GM19452 (cell line): Measurements from ENCODE around the gene QSOX2.

Experiments
- ATAC-seq: cut with Tn5 transposase; IDR thresholded peaks from one replicate; pipeline ENCODE4 v1.9.1; 2021; ENCODE audit not compliant: unreplicated experiment

QSOX2 gene

DNA sequence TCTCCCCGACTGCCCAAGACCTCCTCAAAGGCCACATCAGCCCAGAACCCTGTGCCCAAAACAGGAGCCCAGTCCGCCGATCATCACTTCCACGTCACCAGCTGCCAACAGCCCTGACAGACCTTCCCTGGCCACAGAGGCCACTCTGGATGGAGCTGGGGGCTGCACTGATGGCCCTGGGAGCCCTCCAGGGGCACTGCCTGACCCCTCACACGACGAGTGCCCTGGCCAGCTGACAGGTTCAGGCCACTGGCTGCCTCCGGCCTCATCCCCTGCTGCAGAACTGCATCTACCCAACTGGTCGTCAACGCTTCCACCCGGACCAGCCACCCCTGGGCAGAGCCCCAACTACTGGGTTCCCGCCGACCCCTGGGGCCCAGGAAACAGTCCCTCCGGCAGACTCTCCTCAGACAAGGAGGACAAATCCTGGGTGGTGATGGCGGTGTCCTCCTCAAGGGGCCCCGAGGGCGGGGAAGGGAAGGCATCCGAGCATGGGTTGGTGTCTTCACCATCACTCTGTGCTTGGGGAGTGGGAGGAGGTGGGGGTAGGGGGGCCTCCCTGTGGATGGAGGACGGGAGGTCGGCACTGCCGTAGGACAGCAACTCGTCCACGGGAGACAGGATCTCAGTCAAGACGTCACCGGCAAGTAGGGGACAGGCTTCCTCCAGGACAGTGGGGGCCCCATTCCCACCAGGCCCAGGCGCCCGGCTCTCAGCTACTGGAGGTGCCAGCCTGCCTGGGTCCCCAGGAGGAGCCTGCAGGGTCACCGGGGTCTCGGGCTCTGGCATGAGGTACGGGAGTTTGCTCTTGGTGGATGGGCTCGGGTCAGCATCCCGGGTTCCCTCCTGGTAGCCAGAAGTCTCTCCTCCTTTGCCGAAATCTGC lies 7.9 kb upstream of the QSOX2 start:
- ATAC-seq = no peak

DNA sequence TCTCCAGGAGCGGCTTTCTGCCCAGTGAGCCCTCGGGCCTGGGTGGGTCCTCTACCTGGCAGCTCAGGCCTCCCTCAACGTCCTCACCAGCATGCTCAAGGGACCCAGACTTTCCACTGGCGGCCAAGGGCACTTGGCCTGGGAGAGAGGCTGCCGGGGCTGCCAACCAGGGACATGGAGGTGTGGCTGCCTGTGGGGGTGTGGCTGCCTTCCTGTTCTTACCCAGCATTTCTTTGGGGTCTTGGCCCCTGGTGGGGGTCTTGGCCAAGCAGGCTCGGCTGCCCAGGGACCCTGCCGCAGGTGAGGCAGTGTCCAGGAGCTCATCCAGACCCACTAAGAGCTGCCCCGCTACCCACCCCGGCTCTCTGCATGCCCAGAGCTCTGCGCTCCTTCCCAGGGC lies 7.2 kb upstream of the QSOX2 start:
- no peak for ATAC-seq

- ATAC-seq = no peak
Observed at GRCh38 chr9:136252281-136252680, 6.7 kb upstream of the QSOX2 start.

GRCh38 chr9:136251264-136252115 lies 5.9 kb upstream of the QSOX2 start:
- no peak for ATAC-seq

DNA sequence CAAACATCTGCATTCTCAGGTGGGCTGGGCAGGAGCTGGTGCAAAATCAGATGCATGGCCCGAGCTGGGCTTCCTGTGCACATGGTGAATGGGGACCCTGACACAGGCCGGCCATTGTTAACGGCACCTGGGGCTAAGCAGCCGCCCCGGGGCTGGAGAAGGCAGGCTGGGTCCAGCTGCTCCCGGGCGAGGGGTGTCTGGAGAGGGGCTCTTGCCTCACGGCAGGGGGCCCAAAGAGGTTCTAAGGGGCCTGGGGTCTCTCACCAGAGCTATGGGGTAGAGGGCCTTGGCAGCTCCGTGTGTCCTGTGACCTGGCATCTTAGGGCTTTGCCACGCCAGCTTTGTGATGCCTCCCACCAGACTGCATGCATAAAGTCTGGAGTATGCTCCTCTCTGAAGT lies 5.1 kb upstream of the QSOX2 start:
- ATAC-seq = no peak

GRCh38 chr9:136249877-136250559 lies 4.4 kb upstream of the QSOX2 start:
- no peak for ATAC-seq

GRCh38 chr9:136248951-136249876 lies 3.6 kb upstream of the QSOX2 start:
- no peak for ATAC-seq

GRCh38 chr9:136247947-136248637 lies 2.5 kb upstream of the QSOX2 start:
- no peak for ATAC-seq

DNA sequence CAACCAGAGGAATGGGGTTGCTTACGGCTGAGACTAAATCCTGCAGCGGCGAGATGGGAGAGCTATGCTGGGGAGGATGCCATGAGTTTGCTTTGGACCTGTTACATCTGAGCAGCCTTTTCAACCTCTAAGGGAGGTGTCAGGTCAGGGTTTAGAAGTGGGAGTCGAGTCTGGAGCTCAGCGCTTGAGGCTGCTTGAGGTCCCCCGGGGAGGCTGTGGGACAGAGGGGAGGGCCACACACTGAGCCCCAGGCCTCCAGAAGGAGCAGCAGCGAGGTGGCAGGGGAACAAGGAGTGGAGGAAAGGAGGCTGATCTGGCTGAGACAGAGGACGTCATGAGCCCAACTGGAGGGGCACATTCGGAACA lies 1.9 kb upstream of the QSOX2 start:
- ATAC-seq = no peak

- ATAC-seq = no peak
Observed at GRCh38 chr9:136246849-136247550, 1.4 kb upstream of the QSOX2 start.

DNA sequence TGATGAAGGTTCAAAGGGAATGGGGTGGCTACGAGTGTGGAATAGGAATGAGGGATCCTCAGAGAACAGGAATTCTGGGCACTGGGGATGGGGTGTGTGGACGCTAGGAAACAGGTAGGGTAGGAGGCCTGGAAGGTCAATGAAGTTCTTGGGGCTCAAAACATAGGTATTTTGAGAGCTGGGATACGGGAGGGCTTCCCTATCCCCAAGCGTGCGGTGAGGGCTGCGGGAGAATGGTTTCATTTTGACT lies 718 bp downstream of the QSOX2 start:
- no peak for ATAC-seq

DNA sequence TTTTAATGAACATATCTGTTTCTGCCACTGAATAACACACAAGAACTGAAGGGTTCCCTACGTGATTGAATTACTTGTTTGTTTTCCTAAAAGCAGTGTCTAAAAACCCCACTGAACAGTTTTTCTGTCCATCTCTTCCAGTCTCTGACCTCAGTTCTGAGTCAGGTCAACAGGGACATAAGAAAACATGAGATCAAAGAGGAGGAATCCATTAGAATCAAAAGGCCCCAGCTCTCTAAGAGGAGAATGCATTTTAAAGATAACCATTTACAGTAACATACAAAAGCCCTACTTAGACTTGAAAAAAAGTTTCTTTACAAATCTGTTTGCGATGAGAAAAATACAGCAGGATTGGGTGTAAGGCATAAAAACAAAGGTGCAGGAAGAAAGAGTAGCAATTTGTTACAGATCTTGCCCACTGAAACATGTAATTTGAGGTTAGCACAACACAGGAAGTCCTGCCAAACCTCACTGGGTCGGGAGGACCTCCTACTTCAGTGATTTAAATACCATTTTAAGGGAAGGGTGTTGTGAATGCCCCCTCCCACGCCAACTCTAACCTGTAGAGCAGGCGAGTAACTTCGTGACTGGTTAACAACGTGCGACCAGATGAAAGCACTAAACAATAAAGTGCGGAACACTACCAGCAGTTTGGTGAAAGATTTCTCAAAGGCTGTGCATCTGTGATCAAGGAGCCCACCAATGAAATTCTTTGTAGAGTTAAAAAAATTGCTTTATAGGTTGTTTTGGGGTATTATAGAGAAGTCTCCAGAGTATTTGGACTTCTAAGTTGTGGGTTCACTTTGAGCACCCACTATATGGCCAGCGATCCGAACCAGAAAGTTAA lies 1.3 kb downstream of the QSOX2 start:
- peak; percentile 34 for ATAC-seq

GRCh38 chr9:136243631-136244030 lies 2.0 kb downstream of the QSOX2 start:
- ATAC-seq = no peak

- ATAC-seq = no peak
Observed at GRCh38 chr9:136242918-136243525, 2.6 kb downstream of the QSOX2 start.

GRCh38 chr9:136242248-136242647 lies 3.4 kb downstream of the QSOX2 start:
- ATAC-seq = no peak

DNA sequence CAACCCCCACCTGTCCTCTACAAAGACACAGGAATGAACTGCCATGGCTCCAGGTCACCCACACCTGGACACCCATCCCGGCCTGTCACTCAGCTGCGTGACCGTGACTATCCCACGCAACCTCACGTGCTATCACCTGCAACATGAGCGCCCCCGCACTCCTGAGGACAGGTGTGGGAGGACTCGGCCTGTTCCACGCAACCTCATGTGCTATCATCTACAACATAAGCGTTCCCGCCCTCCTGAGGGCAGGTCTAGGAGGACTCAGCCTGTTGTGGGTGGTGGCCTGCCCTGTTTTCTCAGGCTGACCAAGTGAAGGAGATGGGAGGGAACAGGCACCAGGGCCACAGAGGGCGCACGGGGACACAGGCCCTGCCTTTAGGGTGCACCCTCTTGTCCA lies 4.1 kb downstream of the QSOX2 start:
- ATAC-seq = no peak

DNA sequence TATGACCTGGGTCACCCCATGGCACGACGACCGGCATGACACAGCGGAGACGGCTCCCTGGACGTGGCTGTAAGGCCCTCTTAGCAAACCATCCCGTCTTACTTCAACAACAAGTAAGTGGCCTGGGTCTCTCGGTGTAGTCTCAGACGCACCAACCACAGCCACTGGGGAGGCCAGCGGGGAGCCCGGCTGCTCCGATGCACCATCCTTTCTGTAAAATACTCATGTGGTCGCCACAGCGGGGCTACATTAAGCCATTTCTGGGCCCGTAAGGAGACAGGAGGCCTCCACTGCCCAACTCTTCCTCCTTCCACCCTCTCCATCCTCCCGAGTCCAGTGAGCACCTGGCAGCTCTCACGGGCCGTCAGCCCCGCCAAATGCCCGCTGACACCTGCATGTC lies 4.7 kb downstream of the QSOX2 start:
- ATAC-seq = no peak

DNA sequence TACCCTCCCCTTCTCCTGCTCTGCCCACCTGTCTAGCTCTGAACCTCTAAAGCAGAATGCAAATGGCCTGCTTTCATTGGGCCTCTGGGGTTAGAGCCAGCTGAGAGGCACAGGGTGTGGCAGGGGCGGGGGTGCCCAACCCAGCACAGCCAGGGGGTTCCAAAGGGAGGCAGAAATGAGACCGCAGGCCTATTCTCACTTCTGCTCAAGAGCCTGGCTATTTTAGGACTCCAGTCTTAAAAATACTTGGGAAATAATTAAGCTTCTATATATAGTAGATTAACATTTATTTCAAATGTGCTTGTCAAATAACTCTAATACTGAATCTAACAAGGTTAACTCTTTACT lies 5.7 kb downstream of the QSOX2 start:
- ATAC-seq = no peak
